C4-2B (cell line): Measurements from ENCODE around the gene RIN3.

Source experiments
- H3K27ac ChIP-seq: fragments of 450-650 bp; 2 replicates; pipeline ENCODE4 v1.5.1; 2017
- ZFX ChIP-seq: fragments of 450-650 bp; IDR thresholded peaks from 2 replicates; pipeline ENCODE4 v1.6.1; 2017
- TF ChIP-seq, protein P1 (sequence below): fragments of 450-650 bp; conservative IDR thresholded peaks from 2 replicates; pipeline ENCODE4 v1.5.1; 2017; ENCODE audit warnings: mild to moderate bottlenecking

RIN3 gene

DNA sequence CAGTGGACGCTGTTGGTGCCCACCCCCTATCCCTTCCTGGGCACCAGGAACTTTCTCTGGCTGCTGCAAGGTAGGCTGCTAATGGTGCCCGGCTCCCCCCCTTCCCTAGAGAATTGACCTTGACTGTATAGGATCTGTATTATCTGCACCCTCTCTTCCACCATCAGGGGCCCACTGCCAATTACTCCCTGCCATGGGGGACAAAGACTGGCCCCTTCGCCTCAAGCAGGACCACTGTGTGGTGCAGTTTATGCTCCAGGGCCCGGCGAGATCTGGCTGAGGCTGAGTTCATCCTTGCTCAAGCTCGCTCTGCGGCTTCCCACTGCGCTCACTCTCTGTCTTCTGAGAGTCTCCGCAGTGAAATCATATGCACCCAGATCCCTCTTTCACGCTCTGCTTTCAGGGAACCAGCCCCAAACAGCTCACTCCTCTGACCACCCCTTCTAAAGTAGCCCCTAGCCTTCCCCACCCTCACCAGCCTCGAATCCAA is 139.6 kb downstream of the RIN3 start:
- no peak overlapping the region for H3K27ac ChIP-seq
- TF ChIP-seq ZFX: no peak
- TF ChIP-seq, protein P1, sequence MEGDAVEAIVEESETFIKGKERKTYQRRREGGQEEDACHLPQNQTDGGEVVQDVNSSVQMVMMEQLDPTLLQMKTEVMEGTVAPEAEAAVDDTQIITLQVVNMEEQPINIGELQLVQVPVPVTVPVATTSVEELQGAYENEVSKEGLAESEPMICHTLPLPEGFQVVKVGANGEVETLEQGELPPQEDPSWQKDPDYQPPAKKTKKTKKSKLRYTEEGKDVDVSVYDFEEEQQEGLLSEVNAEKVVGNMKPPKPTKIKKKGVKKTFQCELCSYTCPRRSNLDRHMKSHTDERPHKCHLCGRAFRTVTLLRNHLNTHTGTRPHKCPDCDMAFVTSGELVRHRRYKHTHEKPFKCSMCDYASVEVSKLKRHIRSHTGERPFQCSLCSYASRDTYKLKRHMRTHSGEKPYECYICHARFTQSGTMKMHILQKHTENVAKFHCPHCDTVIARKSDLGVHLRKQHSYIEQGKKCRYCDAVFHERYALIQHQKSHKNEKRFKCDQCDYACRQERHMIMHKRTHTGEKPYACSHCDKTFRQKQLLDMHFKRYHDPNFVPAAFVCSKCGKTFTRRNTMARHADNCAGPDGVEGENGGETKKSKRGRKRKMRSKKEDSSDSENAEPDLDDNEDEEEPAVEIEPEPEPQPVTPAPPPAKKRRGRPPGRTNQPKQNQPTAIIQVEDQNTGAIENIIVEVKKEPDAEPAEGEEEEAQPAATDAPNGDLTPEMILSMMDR: no peak

DNA sequence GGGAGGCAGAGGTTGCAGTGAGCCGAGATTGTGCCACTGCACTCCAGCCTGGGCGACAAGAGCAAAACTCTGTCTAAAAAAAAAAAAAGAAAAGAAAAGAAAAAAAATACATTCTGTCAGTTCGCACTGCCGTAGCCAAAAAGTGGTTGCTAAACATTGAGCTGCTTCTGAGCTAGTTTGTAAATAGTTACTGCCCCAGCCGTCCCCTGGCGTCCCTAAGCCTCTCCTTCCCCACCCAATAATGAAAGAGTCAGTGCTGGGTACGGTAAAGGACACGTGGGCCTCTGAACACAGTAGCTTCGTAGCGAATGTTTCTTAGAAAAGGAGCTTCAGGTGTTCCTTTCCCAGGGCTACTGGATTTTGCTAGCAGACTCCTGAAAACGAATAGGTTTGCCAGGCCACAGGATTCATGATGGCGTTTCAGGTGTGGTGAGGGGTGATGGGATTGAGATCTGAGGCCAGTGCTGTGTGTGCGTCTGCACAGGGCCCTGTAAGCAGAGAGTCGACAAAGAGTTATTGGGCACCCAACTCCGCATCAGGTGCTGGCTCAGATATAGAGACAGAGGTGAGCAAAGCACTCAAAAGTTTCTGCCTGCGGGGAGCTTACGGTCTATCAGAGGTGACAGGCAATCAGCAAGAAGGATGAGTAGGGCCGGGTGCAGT is 140.8 kb downstream of the RIN3 start:
- TF ChIP-seq, protein P1: no peak
- no peak for TF ChIP-seq ZFX
- H3K27ac ChIP-seq: no peak overlapping the region

DNA sequence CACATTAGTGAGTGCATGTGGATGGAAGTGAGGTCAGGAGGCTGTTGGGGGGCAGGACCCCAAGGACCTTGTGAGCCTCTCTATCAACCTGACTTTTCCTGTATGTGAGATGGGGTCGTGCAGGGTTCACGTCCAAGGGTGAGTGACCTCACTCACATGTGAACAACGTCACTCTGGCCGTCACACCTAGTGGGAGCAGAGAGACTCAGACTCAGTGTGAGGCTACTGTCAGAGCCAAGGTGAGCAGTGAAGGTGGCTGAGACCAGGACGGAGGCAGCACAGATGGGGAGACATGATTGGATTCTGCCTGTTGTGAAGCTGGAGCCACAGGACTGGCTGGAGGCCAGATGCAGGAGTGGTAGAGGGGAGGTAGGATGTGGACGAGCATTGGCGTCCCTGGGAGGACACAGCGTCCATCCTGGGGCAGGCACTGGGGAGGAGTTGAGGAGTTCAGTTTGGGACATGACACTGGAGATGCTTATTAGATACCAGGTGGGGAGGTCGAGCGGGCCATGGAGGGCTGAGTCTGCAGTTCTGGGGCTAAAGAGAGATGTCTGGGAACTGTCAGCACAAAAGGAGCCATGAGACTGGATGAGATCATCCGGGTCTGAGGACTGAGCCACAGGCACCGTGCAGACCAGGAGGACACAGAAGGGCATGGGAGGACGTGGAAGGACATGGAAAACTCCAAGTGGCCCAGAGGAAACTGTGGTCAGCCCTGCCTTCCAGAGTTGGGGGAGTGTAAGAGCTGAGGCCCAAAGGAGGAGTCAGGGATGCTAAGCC is 142.0 kb downstream of the RIN3 start:
- no peak overlapping the region for H3K27ac ChIP-seq
- TF ChIP-seq, protein P1: no peak
- TF ChIP-seq ZFX: no peak

DNA sequence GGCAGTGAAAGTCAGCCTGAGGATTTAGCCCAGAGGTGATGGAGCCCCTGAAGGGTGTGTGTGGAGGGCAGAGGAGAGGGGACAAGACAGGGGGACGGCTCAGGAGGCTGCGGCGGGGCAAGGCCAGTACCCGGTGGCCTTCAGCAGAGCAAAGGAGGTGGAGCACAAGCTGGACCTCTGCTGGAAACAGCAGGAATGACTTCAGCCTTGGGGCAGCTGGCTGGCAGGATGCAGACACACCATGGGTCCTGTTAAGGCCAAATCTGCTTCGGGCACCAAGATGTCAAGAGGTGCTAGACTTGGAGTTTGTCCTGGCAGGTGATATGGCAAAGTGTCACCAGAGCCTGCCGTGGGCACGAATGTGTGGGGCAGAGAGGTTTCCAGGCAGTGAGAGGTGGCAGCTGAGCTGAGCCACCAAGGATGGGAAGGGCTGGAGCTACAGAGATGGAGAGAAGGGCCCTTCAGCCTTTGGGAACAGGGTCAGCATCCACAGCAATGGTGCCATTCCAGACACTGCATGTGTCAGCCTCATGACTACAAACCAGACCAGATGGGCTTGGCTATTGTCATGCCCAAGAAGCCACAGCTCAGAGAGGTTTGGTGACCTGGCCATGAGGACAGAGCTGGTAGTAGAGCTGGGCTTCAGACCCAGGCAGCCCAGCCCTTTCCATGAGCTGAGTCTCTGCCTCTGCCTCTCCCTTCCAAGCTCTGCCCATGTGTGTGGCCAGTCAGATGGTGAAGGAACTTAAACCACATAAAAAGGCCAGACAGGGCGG is 142.9 kb downstream of the RIN3 start:
- H3K27ac ChIP-seq: no peak overlapping the region
- no peak for TF ChIP-seq ZFX
- TF ChIP-seq, protein P1: no peak

DNA sequence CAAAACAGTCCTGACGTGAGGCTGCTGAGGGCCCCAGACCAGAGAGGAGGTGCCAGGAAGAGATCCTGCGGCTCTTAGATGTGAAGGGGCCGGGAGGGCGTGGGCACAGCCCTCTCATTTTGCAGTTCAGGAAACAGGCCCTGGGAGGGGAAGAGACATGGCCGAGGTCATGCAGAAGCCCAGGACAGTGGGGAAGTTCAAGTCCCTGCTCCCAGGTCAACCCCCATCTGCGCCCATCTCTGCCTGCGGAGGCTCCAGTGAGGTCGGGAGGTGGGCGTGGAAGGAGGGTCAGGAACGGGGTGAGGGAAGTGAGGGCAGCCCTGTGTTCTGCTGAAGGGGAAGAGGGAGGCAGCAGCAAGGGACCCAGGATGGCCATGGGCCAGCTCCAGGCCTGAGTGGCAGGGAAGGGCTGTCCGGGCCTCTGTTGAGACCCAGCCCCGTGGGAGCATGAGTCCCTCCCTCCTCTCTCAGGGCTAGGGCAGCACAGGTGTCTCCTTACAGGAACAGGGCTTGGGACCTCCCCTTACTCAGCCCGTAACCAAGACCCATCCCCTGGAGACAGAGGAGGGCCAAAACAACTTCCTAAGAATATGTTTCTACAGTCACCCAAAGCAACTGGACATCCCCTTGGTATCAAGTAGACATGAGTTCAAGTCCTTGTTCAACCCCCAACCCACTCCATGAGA is 144.0 kb downstream of the RIN3 start:
- no peak overlapping the region for H3K27ac ChIP-seq
- TF ChIP-seq ZFX: no peak
- TF ChIP-seq, protein P1: no peak

DNA sequence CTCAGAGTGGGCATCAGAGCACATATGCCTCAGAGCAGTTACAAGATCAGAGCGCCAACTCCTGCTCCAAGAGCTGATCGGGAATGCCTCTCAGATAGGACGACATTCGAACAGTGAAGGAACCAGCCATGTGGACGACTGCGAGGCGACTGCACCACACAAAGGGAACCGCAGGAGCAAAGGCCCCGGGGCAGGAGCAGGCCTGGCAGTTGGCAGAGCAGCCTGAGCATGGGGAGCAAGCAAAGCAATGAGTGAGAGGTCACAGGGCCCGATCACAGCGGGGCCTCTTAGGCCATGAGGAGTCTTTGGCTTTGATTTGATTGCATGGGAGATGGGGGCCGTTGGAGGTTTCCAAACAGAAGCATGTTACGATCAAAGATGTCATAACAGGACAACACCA is 144.6 kb downstream of the RIN3 start:
- H3K27ac ChIP-seq: no peak overlapping the region
- no peak for TF ChIP-seq ZFX
- TF ChIP-seq, protein P1: no peak
